Kidney (tissue), 14 donors: ENCODE results near the gene PRR5L. TPM values are rescaled to one million over a fixed set of nuclear protein-coding genes. Genes with fewer than 3 reads are reported as not detected.

Source experiments
- DNase-seq, 5 donors: peaks; one replicate each; pipeline ENCODE4 v3.0.0-alpha.2; 2013 to 2020
- FAIRE-seq: peaks from 2 replicates; lab custom pipeline; 2012; peaks lifted over from hg19 to GRCh38; lab: Jason Lieb, UNC
- H3K27ac ChIP-seq, 2 donors: one replicate each; pipeline ENCODE4 v1.7.0; 2013; ENCODE audit warnings: low read depth in 2 of 2, low read length in 2 of 2, inconsistent platforms in 1 of 2
- H3K27me3 ChIP-seq: one replicate; pipeline ENCODE4 v1.7.1; 2013; ENCODE audit warnings: low read length, inconsistent platforms; ENCODE audit not compliant: control insufficient read depth, insufficient read depth
- H3K36me3 ChIP-seq, 3 donors: one replicate each; pipeline versions ENCODE4 v1.7.0 to v1.7.1; 2013; ENCODE audit warnings: low read length in 3 of 3, control low read depth in 1 of 3, inconsistent platforms in 1 of 3; ENCODE audit not compliant: insufficient read depth in 3 of 3, control insufficient read depth in 2 of 3
- H3K4me1 ChIP-seq, 3 donors: one replicate each; pipeline versions ENCODE4 v1.7.0 to v1.7.1; 2013; ENCODE audit warnings: low read length in 3 of 3, inconsistent platforms in 1 of 3, low read depth in 1 of 3; ENCODE audit not compliant: control insufficient read depth in 2 of 3, insufficient read depth in 2 of 3
- H3K4me3 ChIP-seq, 3 donors: one replicate each; pipeline versions ENCODE4 v1.7.0 to v1.8.1; 2013; ENCODE audit warnings: low read length in 3 of 3, control low read depth in 1 of 3, inconsistent platforms in 1 of 3
- H3K9ac ChIP-seq, 3 donors: one replicate each; pipeline versions ENCODE4 v1.7.0 to v1.7.1; 2013; ENCODE audit warnings: low read length in 3 of 3, control low read depth in 1 of 3, inconsistent platforms in 1 of 3
- H3K9me3 ChIP-seq, 3 donors: one replicate each; pipeline versions ENCODE4 v1.7.0 to v1.7.1; 2013; ENCODE audit warnings: low read length in 3 of 3, control low read depth in 1 of 3, inconsistent platforms in 1 of 3; ENCODE audit not compliant: control insufficient read depth in 2 of 3, insufficient read depth in 1 of 3
- CTCF ChIP-seq: IDR thresholded peaks from 3 replicates; pipeline ENCODE4 v1.5.1; 2012; ENCODE audit warnings: mild to moderate bottlenecking, moderate library complexity, borderline replicate concordance; ENCODE audit not compliant: insufficient read depth; ENCODE audit errors: extremely low read depth
- intact Hi-C: fragments of 100-400 bp; cut with DNase I; formaldehyde crosslinking; loops from one replicate; pipeline ENCODE4 v1.11.1; 2022
- polyA plus RNA-seq: library from polyadenylated mRNA; stranded (reverse); fragments of 350-450 nt; fragmentation: Illumina TruSeq; extraction: RNeasy Lipid Tissue Mini Kit (QIAGEN cat#74804); gene quantifications from one replicate; pipeline ENCODE4 v1.2.3, GENCODE V29; 2014; ENCODE audit warnings: low read depth, low replicate concordance; ENCODE audit not compliant: insufficient read depth
- total RNA-seq: library from RNA; stranded (reverse); fragmentation: NEBNext Ultra II Directional; extraction: Animal tissue kit (Norgen Biotek cat#: 25700); gene quantifications from one replicate; pipeline ENCODE4 v1.2.1, GENCODE V29; 2021
- donor health status: control.
- donor health status: control.
- donor health status: control.
- donor health status: control.
- donor health status: control.
- donor health status: DM: yes; HTN: yes; CAD: no.
- donor health status: Normal renal cell carcinoma (clear cell type).

PRR5L gene
- total and polyA plus RNA-seq, 2 donors from 2014 or later, result 6.3 to 17.5 TPM

- TF ChIP-seq CTCF, result no peak
- Histone ChIP-seq H3K4me1 (peaks cover 0 to 5% (median 2%) of the 10 kb centered on the region in 3 donors), H3K9me3 (no peaks in the 10 kb centered on the region), H3K36me3 (no peaks in the 10 kb centered on the region), H3K27ac (no peak overlapping the region), H3K4me3 (no peak overlapping the region), H3K27me3 (no peaks in the 10 kb centered on the region), H3K9ac (no peak overlapping the region)
- DNase-seq, result no peak
- intact Hi-C loops, result no loop called here
- no peak for FAIRE-seq
Measured at GRCh38 chr11:36264011-36264972, 31.8 kb upstream of the PRR5L start.

GRCh38 chr11:36264973-36265344, 31.1 kb upstream of the PRR5L start:
- DNase-seq (no peak), FAIRE-seq (no peak)
- no peaks in the 10 kb centered on the region for H3K27me3 ChIP-seq
- H3K36me3 ChIP-seq, result no peaks in the 10 kb centered on the region
- H3K9me3 ChIP-seq, result no peaks in the 10 kb centered on the region
- no peak overlapping the region for H3K4me3 ChIP-seq
- peaks cover 0 to 5% (median 2%) of the 10 kb centered on the region in 3 donors for H3K4me1 ChIP-seq
- H3K27ac ChIP-seq, result no peak overlapping the region
- no peak for TF ChIP-seq CTCF
- intact Hi-C loops, result loop anchor here (5.0 kb wide), 1 partner anchor 648 kb away; the partner anchor contains the start of gene FJX1
- no peak overlapping the region for H3K9ac ChIP-seq

DNA sequence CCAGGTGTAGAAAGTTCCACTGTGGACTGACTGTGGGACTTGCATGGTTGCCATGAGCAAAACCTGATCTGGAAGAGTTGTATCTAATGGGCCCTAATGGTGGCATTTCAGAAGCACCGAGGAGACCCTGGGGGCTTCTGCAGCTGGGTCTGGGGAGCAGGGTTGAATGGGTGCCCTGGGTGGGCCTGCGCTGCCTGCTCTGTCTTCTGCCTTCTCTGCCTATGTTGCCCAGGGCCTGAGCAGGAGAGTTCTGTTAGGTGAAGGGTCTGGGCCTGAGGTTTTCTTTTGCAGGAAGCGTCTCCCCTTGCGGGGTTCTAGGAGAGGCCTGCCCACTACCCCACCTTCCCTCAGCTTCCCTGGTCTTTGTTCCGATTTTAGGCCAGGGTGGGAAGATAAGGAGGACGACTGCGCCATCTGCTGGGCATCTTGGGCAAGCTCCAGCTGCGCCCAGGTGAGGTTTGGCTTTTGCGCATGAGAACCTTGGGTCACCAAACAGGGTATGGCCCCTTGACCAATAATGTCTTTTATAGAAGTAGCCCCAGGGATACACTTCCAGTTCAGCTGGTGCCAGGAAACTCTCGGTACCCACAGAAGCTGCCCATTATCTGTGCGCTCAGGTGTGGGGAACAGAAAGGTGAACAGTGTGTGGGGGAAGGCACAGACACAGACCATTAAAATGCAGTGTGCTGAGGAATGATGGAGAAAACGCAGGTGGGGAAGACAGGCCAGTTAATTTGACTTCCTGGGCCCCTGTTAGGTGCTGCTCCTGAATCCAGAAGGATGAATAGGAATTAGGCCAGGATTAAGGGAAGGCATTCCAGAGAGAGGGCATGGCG, 30.1 kb upstream of the PRR5L start:
- Histone ChIP-seq H3K36me3 (peaks cover 0 to 1% (median 0%) of the 10 kb centered on the region in 3 donors), H3K27me3 (no peaks in the 10 kb centered on the region), H3K9ac (no peak overlapping the region), H3K4me3 (no peak overlapping the region), H3K9me3 (no peaks in the 10 kb centered on the region), H3K4me1 (peaks cover 0 to 5% (median 2%) of the 10 kb centered on the region in 3 donors), H3K27ac (no peak overlapping the region)
- intact Hi-C loops, result loop anchor here (5.0 kb wide), 1 partner anchor 649 kb away; the partner anchor contains the start of gene FJX1
- TF ChIP-seq CTCF, result peak; percentile 89
- peak in 4 of 5 donors; percentile 73 to 87 (median 82) for DNase-seq
- FAIRE-seq, result no peak
